Keratinocyte (primary cell): ENCODE data around the gene TWNK.

Source experiments
- EZH2 ChIP-seq: IDR thresholded peaks from one replicate; pipeline ENCODE4 v1.6.1; 2012; ENCODE audit warnings: inconsistent platforms, mild to moderate bottlenecking, low read length, moderate library complexity
- TF ChIP-seq, protein P1 (sequence below), 3 experiments: IDR thresholded peaks in 1 of 3; conservative IDR thresholded peaks in 1 of 3; optimal IDR thresholded peaks in 1 of 3; 2 replicates in 2 of 3; 3 replicates in 1 of 3; pipeline versions ENCODE3 to v1.5.1; 2011; ENCODE audit warnings: low read length in 3 of 3, mild to moderate bottlenecking in 3 of 3, moderate library complexity in 2 of 3, control low read depth in 1 of 3, inconsistent platforms in 1 of 3; ENCODE audit not compliant: insufficient read depth in 2 of 3; ENCODE audit errors: extremely low read depth in 1 of 3

DNA sequence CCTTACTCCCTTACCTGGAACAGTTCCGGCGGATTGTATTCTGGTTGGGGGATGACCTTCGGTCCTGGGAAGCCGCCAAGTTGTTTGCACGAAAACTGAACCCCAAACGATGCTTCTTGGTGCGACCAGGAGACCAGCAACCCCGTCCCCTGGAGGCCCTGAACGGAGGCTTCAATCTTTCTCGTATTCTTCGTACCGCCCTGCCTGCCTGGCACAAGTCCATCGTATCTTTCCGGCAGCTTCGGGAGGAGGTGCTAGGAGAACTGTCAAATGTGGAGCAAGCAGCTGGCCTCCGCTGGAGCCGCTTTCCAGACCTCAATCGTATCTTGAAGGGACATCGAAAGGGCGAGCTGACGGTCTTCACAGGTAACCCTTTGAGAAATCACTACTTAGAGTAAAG, 1.7 kb downstream of the TWNK start:
- TF ChIP-seq, protein P1, sequence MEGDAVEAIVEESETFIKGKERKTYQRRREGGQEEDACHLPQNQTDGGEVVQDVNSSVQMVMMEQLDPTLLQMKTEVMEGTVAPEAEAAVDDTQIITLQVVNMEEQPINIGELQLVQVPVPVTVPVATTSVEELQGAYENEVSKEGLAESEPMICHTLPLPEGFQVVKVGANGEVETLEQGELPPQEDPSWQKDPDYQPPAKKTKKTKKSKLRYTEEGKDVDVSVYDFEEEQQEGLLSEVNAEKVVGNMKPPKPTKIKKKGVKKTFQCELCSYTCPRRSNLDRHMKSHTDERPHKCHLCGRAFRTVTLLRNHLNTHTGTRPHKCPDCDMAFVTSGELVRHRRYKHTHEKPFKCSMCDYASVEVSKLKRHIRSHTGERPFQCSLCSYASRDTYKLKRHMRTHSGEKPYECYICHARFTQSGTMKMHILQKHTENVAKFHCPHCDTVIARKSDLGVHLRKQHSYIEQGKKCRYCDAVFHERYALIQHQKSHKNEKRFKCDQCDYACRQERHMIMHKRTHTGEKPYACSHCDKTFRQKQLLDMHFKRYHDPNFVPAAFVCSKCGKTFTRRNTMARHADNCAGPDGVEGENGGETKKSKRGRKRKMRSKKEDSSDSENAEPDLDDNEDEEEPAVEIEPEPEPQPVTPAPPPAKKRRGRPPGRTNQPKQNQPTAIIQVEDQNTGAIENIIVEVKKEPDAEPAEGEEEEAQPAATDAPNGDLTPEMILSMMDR (optimal IDR thresholded peaks at IDR 0.05 in 1 of 3, IDR thresholded peaks at IDR 0.05 in 1 of 3, conservative IDR thresholded peaks at IDR 0.05 in 1 of 3; ENCODE audit: extremely low read depth in 1 of 3, insufficient read depth in 2 of 3, low read length in 3 of 3): no peak
- TF ChIP-seq EZH2: no peak
